SIG-M5 (cell line): ENCODE data around the gene LUC7L.
"Not testable (repeated sequence)": the region's sequence is repeated elsewhere in the genome, so short reads cannot be mapped to it uniquely, and the experiment has no call there.

ENCODE experiments used
- DNase-seq: peaks from one replicate; lab custom pipeline; 2025; lab: John Stamatoyannopoulos, UW

Gene LUC7L

DNA sequence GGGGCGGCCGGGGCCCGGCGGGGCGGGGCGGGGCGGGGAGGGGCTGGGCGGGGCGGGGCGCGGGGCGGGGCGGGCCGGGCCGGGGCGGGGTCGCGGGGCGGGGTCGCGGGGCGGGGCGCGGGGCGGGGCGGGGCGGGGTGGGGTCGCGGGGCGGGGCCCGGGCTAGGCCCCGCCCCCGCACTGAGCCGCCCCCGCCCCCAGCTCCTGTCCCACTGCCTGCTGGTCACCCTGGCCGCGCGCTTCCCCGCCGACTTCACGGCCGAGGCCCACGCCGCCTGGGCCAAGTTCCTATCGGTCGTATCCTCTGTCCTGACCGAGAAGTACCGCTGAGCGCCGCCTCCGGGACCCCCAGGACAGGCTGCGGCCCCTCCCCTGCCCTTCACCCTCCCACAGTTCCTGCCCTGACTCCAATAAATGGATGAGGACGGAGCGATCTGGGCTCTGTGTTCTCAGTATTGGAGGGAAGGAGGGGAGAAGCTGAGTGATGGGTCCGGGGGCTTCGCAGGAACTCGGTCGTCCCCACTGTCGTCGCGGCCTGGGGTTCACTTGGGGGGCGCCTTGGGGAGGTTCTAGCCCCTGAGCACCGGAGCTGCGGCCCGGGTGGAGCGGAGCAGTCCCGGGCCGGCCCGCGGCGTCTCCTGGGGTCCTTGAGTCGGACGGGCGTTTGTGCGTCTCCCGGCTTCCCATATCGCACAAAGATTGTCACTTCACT lies 64.3 kb downstream of the LUC7L start:
- DNase-seq, result no peak

DNA sequence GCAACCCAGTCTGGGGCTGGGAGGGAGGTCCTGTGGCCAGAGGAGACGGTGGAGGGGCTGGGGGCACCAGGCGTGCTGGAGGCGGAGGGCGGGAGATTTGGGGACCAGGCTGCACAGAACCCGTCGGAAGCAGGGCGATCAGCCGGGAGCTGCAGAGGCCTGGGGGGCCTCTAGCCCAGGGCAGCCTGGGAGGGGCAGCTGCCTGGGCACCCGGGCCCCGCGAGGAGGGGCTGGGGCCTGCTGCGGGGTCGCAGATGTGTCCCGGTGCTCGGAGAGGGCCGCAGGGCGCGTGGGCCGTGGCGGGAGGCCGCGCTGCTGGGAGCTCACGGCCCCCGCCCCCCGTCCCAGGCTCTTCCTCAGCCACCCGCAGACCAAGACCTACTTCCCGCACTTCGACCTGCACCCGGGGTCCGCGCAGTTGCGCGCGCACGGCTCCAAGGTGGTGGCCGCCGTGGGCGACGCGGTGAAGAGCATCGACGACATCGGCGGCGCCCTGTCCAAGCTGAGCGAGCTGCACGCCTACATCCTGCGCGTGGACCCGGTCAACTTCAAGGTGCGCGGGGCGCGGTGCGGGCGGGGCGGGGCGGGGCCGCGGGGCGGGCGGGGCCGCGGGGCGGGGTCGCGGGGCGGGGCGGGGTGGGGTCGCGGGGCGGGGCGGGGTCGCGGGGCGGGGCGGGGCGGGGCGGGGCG lies 65.0 kb downstream of the LUC7L start:
- not testable (repeated sequence) for DNase-seq

DNA sequence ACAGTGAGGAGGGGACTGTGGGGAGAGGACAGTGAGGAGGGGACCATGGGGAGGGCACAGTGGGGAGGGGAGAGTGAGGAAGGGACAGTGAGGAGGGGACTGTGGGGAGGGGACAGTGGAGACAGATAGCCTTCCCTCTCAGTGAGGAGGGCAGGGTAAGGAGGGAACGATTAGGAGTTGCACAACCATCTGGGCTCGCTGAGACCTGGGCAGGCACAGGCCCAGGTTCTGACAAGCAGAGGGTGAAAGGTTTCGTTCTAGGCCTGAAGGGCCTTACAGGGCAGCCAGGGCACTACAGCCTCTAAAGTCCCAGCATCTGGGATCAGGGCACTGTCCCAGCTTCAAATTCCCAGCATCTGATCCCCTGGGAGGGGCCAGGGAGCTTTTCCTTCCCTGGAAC lies 65.6 kb downstream of the LUC7L start:
- not testable (repeated sequence) for DNase-seq

DNA sequence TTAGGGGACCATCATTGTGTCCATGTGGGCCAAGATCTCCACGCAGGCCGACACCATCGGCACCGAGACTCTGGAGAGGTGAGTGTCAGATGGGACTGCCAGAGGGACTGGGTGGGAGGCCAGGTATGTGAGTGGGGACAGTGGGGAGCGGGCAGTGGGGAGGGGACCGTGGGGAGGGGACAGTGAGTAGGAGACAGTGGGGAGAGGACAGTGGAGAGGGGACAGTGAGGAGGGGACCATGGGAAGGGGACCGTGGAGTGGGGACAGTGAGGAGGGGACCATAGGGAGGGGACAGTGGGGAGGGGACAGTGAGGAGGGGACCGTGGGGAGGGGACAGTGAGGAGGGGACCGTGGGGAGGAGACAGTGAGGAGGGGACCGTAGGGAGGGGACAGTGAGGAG lies 66.1 kb downstream of the LUC7L start:
- not testable (repeated sequence) for DNase-seq

DNA sequence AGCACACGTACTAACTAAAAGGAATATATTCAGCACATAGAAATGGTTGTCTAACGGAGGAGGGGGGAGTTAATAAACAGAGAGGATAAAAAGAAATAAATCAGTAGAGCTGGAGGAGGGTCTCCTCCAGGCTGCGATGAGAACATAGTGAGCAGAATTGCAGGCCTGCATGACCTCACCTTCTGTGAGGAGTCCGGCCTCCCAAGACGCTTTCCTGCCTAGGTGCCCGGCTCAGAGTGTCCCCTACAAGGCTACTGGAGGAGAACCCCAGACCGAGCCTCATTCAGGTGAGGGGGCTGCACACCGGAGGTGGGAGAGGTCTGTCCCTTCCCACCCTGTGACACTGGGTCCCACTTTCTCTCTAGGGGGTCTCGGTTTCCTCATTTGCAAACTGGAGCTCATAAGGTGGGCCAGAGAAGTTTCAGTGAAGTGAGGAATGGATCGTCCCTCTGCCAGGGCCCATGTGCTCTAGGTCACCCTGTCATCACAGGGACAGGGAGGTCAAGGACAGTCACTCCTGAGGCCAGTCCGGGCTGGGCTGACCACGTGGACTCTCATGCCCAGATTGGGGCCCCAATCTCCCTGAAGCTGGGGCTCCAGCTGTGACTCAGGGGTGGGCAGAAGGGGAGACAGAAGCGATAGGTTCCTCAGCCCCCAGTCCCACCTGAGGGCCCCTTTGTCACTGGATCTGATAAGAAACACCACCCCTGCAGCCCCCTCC lies 66.8 kb downstream of the LUC7L start:
- DNase-seq, result no peak

DNA sequence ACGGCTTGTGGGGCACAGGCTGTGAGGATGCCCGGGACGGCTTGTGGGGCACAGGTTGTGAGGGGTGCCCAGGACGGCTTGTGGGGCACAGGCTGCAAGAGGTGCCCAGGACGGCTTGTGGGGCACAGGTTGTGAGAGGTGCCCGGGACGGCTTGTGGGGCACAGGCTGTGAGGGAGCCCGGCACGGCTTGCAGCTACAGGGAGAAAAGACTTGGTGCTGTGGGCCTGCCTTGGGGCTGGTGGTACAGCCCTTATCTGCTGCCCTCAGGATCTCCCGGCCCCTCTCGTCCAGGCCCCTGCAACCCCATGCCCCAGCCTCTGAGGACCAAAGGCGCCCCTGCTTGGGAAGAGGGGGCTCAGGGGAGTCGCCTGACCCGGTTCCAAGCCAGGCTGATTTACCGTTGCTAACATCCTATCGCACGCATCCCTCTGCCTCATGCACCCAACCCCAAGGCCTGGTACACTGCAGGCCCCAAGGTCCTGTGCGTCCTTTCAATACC lies 68.5 kb downstream of the LUC7L start:
- no peak for DNase-seq

DNA sequence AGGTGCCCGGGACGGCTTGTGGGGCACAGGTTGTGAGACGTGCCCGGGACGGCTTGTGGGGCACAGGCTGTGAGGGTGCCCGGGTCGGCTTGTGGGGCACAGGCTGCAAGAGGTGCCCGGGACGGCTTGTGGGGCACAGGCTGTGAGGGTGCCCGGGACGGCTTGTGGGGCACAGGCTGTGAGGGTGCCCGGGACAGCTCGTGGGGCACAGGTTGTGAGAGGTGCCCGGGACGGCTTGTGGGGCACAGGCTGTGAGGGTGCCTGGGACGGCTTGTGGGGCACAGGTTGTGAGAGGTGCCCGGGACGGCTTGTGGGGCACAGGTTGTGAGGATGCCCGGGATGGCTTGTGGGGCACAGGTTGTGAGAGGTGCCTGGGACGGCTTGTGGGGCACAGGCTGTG lies 69.0 kb downstream of the LUC7L start:
- not testable (repeated sequence) for DNase-seq

DNA sequence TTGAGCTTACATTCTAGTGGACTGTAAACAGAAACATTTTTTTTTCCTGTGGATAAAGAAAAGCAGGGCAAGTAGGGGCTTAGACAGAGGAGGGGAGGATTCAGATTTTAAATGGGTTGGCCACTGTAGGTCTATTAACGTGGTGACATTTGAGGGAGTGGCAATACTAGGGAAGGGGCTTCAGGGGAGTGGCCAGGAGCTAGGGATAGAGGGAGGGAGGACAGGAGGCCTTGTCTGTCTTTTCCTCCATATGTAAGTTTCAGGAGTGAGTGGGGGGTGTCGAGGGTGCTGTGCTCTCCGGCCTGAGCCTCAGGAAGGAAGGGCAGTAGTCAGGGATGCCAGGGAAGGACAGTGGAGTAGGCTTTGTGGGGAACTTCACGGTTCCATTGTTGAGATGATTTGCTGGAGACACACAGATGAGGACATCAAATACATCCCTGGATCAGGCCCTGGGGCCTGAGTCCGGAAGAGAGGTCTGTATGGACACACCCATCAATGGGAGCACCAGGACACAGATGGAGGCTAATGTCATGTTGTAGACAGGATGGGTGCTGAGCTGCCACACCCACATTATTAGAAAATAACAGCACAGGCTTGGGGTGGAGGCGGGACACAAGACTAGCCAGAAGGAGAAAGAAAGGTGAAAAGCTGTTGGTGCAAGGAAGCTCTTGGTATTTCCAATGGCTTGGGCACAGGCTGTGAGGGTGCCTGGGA lies 70.0 kb downstream of the LUC7L start:
- no peak for DNase-seq

DNA sequence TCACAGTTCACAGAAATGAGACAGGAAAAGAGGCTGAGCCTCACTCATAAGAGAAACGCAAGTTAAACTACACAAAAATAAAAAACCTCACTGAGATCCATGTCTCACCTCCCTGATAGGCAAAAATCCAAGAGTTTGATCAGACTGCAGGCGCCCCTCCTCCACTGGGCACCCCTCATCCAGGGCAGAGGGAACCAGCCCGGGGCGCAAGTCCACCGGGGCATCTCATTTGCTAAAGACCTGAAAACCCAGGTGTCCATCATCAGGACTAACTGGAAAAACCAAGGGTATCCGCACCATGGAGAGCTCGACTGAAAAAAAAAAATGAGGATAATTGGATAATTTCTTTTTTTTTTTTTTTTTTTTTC lies 74.2 kb downstream of the LUC7L start:
- no peak for DNase-seq

DNA sequence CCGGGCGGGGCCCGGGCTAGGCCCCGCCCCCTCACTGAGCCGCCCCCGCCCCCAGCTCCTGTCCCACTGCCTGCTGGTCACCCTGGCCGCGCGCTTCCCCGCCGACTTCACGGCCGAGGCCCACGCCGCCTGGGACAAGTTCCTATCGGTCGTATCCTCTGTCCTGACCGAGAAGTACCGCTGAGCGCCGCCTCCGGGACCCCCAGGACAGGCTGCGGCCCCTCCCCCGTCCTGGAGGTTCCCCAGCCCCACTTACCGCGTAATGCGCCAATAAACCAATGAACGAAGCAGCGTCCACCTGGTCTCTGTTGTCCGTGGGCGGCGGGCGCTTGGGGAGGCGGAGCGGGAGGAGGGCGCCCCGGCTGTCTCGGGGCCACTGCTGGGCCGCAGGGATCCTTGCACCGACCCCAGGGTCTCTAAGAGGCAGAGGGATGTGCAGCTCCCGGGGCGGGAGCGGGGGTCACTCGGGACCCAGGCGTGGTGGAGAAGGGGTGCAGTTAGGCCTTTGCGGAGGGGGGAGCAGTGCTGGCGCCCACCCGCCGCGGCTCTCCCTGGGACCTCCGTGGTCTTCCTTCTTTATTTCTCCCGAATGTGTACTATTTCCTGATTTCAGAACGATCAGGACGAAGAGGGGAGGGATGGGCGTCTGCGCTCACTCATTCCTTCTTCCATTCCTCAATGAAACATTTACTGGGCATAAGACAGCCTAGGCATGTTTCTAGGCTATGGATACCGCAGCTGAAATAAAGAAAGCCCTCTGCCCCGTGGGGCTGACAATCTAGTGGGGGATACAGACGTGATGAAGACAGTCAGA lies 74.8 kb downstream of the LUC7L start:
- no peak for DNase-seq

DNA sequence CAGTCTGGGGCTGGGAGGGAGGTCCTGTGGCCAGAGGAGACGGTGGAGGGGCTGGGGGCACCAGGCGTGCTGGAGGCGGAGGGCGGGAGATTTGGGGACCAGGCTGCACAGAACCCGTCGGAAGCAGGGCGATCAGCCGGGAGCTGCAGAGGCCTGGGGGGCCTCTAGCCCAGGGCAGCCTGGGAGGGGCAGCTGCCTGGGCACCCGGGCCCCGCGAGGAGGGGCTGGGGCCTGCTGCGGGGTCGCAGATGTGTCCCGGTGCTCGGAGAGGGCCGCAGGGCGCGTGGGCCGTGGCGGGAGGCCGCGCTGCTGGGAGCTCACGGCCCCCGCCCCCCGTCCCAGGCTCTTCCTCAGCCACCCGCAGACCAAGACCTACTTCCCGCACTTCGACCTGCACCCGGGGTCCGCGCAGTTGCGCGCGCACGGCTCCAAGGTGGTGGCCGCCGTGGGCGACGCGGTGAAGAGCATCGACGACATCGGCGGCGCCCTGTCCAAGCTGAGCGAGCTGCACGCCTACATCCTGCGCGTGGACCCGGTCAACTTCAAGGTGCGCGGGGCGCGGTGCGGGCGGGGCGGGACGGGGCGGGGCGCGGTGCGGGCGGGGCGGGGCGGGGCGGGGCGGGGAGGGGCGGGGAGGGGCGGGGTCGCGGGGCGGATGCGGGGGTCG lies 75.6 kb downstream of the LUC7L start:
- not testable (repeated sequence) for DNase-seq

DNA sequence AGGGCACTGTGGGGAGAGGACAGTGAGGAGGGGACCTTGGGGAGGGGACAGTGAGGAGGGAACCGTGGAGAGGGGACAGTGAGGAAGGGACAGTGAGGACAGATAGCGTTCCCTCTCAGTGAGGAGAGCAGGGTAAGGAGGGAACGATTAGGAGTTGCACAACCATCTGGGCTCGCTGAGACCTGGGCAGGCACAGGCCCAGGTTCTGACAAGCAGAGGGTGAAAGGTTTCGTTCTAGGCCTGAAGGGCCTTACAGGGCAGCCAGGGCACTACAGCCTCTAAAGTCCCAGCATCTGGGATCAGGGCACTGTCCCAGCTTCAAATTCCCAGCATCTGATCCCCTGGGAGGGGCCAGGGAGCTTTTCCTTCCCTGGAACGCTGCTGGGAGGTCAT lies 76.1 kb downstream of the LUC7L start:
- not testable (repeated sequence) for DNase-seq

DNA sequence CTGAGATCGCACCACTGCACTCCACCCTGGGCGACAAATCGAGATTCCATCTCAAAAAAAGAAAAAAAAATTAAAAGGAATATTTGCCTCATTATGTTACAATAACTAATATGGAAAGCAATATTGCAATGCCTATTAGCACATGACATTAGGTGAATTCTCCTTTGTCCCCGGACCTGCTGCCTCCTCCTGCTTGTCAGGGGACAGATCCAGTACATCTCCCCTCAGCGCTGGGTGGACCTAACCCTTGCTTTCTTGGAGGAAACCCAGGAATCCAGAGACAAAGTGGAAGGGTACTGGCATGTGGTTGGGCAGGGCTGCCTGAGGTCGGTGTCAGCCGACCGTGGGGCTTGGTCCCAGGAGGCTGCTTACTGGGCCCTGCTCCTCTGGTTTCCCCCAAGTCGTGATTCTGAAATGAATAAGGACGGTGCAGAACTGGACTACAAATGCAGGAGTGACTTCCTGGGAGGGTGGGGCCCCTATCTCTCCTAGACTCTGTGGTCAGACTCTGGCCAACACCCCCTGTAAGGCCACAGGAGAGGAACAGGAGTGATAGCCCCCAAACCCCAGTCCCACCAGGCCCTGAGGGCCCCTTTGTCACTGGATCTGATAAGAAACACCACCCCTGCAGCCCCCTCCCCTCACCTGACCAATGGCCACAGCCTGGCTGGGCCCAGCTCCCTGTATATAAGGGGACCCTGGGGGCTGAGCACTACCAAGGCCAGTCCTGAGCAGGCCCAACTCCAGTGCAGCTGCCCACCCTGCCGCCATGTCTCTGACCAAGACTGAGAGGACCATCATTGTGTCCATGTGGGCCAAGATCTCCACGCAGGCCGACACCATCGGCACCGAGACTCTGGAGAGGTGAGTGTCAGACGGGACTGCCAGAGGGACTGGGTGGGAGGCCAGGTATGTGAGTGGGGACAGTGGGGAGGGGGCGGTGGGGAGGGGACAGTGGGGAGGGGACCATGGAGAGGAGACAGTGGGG lies 76.8 kb downstream of the LUC7L start, which contains the start of gene HBZ:
TSS of gene HBZ (plus strand) at position 504 of the 988 bp plus-strand sequence. CDS start at position 770, 266 bp downstream.
- no peak for DNase-seq

DNA sequence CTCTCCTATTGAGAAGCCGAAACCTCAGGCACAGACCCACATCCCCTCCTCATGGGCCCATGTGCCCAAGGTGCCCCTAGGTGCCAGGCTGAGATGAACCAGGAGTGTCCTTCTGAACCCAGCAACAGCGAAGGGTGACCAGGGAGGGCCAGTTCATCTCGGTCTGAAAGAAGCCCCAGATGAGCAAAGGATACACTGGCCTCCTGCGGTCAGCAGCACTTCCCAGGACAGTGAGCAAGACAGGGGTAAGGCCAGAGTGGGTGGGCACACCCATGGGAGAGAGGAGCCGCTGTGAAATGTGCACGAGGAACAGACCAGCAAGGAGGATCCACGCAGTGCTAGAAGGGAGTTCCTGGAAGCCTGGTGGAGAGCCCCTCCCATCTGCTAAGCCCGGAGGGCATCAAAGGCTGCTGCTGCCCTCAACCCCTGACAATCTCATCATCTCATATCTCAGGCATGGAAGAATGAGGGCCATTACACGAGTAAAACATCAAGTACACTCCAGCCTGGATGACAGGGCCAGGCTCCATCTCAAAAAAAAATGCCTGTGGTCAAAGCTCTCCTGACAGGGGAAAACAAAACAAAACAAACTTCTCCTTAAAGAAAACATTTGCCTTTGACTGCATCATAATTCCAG lies 80.1 kb downstream of the LUC7L start:
- DNase-seq, result no peak

DNA sequence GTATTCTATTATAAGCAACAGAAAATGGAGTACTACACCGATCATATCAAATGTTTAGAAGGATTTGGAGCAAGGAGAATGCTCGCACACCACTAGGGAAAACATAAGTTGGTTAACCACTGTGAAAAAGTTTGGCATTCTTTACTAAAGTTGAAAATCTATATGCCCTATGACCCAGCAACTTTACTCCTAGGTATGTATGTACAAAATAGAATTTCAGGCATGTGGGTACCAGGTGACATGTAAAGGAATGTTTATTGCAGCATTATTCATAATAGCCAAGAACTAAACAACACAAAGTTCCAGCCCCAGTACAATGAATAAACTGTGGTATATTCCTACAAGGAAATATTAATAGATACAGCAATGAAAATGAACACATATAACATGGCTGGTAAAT lies 82.6 kb downstream of the LUC7L start:
- DNase-seq, result no peak

DNA sequence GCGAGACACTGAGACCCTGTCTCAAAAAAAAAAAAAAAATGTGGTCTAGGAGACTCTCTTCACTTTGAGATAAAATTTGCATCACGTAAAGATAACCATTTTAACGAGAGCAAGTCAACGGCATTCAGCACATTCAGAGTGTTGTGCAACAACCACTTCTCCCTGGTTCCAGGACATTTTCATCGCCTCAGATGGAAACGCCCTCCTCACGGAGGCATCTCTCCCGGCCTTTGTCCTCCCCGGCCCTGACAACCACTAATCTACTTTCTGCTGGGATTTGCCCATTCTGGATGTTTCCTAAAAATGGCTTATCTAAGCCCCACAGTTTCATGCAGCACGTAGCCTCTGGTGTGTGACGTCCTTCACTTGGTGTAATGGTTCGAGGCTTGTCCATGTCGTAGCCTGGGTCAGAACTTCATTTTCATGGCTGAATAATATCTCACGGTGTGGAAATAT lies 84.4 kb downstream of the LUC7L start:
- DNase-seq, result no peak

DNA sequence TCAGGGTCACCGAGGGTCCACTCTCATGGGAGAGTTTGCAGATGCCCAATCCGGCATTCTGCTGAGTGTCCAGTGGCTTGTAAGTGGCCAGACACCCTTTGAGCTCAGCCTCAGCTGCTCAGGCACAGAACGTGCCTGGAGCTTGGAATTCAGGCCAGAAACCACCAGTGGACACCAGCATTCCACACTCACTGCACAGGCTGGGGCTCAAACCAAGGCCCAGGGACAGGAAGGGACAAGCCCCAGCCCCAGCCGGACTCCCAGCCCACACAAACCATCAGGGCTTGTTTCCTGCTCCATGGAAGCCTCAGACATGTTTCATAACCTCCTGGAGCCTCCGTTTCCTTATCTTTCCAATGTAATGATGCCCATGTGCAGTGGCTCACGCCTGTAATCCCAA lies 85.8 kb downstream of the LUC7L start:
- DNase-seq, result no peak

DNA sequence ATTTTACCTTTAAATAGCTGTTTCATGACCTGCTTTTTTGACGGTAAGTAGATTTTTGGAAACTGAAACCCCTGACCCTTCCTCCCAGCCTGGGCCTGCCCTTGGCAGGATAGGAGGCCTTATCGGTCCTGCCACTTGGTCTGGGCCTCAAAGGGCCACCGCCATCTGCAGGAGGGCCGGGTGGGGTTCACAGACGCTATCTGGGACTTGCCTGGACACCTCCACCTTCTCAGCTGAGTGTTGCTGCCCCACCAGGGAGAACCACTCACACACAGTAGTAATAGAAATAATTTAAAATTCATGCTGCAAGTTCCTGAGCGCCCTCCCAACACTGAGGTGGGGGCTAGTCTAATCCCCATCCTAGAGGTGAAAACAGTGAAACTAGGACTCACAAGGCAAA lies 86.2 kb downstream of the LUC7L start:
- no peak for DNase-seq

DNA sequence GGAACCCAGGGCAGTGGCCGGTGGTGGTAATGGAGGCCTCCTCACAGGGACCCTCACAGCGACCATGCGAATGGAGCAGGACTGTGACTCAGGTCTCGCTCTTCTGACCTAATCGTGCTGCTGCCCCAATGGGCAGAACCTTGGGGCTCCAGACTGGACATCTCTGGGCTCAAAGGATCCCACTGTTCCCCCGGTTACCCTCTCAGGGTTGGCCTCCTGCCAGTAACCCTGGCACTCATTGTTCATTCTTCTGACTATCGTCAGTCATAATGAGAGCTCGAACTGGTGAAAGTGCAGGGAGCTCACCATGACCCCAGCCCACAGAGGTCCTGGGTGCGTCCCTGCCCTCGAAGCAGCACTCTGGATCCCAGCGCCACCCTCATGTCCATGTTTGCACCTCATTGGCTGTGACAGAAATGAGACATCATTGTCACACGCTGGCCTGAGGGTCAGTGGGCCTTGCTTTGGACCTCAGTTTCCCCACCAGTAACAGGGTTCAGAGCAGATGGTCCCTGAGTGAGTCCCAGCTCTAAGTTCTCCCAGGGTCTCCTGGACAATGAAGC lies 86.8 kb downstream of the LUC7L start:
- DNase-seq, result no peak
